Activated naive CD4-positive, alpha-beta T cell treated with anti-CD3 and anti-CD28 coated beads, Interleukin-2, amount 10 ng/mL, durations not matched to agents 5 hours and 36 hours (primary cell): Measurements from ENCODE around the gene SPACA5B. TPM values are rescaled to one million over a fixed set of nuclear protein-coding genes. Genes with fewer than 3 reads are reported as not detected.

ENCODE experiments used
- total RNA-seq, 2 experiments: library from RNA; stranded (reverse); gene quantifications; one replicate each; pipeline ENCODE4 v1.2.3, GENCODE V29; 2021

Gene SPACA5B
- not detected for total RNA-seq

DNA sequence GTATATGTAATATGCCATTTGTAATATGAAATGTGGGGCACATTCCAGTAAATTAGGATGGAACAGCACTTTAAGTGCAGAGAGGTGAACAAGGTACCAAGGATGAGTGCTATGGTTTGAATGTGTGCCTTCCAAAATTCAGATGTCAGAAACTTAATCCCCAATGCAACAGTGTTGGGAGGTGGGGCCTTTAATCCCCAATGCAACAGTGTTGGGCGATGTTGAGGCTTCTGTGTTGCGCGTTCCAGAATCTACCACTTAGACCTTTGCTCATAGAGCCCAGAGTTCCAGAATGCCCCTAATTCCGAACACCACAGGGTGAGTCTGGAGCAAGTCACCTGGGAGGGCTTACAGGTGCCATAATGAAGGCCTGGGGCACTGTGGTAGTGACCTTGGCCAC lies at the start of gene SPACA5B:
TSS of gene SPACA5B (plus strand) at position 301 of the 400 bp plus-strand sequence. CDS start at position 363, 62 bp downstream.

Other genes starting within 250 kb of the SPACA5B start
- 10 to 100 TPM; 11.1 to 12.5 TPM for gene ZNF182, start 126.6 kb upstream of the SPACA5B start, total RNA-seq
- gene SPACA5, start 123.6 kb upstream of the SPACA5B start, total RNA-seq: not detected
- 1 to 10 TPM; 1.2 to 1.3 TPM for gene ZNF630, start 59.0 kb upstream of the SPACA5B start, total RNA-seq
- not detected for gene SSX5, start 66.2 kb downstream of the SPACA5B start, total RNA-seq
- gene SSX1, start 124.8 kb downstream of the SPACA5B start, total RNA-seq: not detected
- not detected for gene SSX3, start 226.1 kb downstream of the SPACA5B start, total RNA-seq